A549 (cell line): Measurements from ENCODE around the gene P4HTM. TPM values are rescaled to one million over a fixed set of nuclear protein-coding genes. Genes with fewer than 3 reads are reported as not detected.

Source experiments
- ATAC-seq, 2 experiments: fragments of 200-7000 bp in 1 of 2; fragments of >200 bp in 1 of 2; cut with Nextera tagmentation in 1 of 2; cut with Tn5 transposase in 1 of 2; 3 replicates each; pipeline versions ENCODE4 v1.8.0 to v1.9.1; 2018 to 2020; ENCODE audit warnings: mild to moderate bottlenecking in 1 of 2, moderate library complexity in 1 of 2
- CTCF ChIA-PET: fragments of 300-600 bp; sonication (Branson Sonifier 250); formaldehyde crosslinking; extraction: SDS; loops from one replicate; lab custom pipeline; 2021; ENCODE audit warnings: antibody characterized with exemption, inconsistent platforms; lab: Yijun Ruan, JAX
- POLR2A ChIA-PET: fragments of 350-600 bp; formaldehyde crosslinking; extraction: SDS; loops from one replicate; lab custom pipeline; 2021; ENCODE audit warnings: antibody characterized with exemption, inconsistent platforms; lab: Yijun Ruan, JAX
- DNase-seq, 2 experiments: peaks; one replicate each; pipeline versions ENCODE4 v3.0.0 to v3.0.0-alpha.2; 2011 to 2016; ENCODE audit warnings: low read depth in 1 of 2, low spot score in 1 of 2
- FAIRE-seq: peaks from 2 replicates; lab custom pipeline; 2011; peaks lifted over from hg19 to GRCh38; lab: Jason Lieb, UNC
- H3K27ac ChIP-seq, 2 experiments: fragments of >200 bp; sonication (Bioruptor Twin); formaldehyde crosslinking; 3 replicates each; pipeline ENCODE4 v1.5.1; 2016 to 2017
- H3K4me1 ChIP-seq: fragments of >200 bp; sonication (Bioruptor Twin); formaldehyde crosslinking; 3 replicates; pipeline ENCODE4 v1.6.1; 2016
- H3K4me2 ChIP-seq: fragments of >200 bp; sonication (Bioruptor Twin); formaldehyde crosslinking; 3 replicates; pipeline ENCODE4 v1.6.1; 2016
- H3K4me3 ChIP-seq: fragments of >200 bp; sonication (Bioruptor Twin); formaldehyde crosslinking; 3 replicates; pipeline ENCODE4 v1.5.1; 2016
- H3K9me3 ChIP-seq: fragments of >200 bp; sonication (Bioruptor Twin); formaldehyde crosslinking; 3 replicates; pipeline ENCODE4 v1.6.1; 2016
- BHLHE40 ChIP-seq: IDR thresholded peaks from 2 replicates; pipeline ENCODE4 v1.6.1; 2012; ENCODE audit warnings: low read depth, low read length, inconsistent platforms
- CBX2 ChIP-seq: fragments of 200-600 bp; sonication (generic); IDR thresholded peaks from 2 replicates; pipeline ENCODE4 v1.6.1; 2016; ENCODE audit warnings: low read depth, mild to moderate bottlenecking, borderline replicate concordance
- CBX8 ChIP-seq: fragments of 200-600 bp; sonication (generic); IDR thresholded peaks from 2 replicates; pipeline ENCODE4 v1.6.1; 2016
- CEBPB ChIP-seq, 2 experiments: fragments of >200 bp in 1 of 2; sonication (Bioruptor Twin) in 1 of 2; formaldehyde crosslinking in 1 of 2; IDR thresholded peaks; 2 replicates each; pipeline ENCODE4 v1.6.1; 2012 to 2016
- CHD2 ChIP-seq: fragments of 150-350 bp; IDR thresholded peaks from 2 replicates; pipeline ENCODE4 v1.6.1; 2014; ENCODE audit warnings: low read length; ENCODE audit not compliant: partially characterized antibody
- EHF ChIP-seq: fragments of 250-450 bp; sonication (Bioruptor Pico); IDR thresholded peaks from 2 replicates; pipeline ENCODE4 v1.5.0; 2020; ENCODE audit warnings: mild to moderate bottlenecking
- ELK1 ChIP-seq: fragments of 150-350 bp; IDR thresholded peaks from 2 replicates; pipeline ENCODE4 v1.6.1; 2014; ENCODE audit warnings: low read depth, mild to moderate bottlenecking, low read length
- EP300 ChIP-seq, 2 experiments: fragments of >200 bp; sonication (Bioruptor Twin); formaldehyde crosslinking; IDR thresholded peaks; 2 replicates in 1 of 2; 3 replicates in 1 of 2; pipeline ENCODE4 v1.6.1; 2016 to 2017
- ESRRA ChIP-seq: fragments of 150-350 bp; IDR thresholded peaks from 2 replicates; pipeline ENCODE4 v1.6.1; 2014; ENCODE audit warnings: mild to moderate bottlenecking, low read length, borderline replicate concordance
- FOSL2 ChIP-seq, 2 experiments: fragments of 450-650 bp in 1 of 2; fragments of >200 bp in 1 of 2; sonication (Bioruptor Twin) in 1 of 2; formaldehyde crosslinking; IDR thresholded peaks; 2 replicates each; pipeline versions ENCODE4 v1.5.0 to v1.6.1; 2016 to 2020; ENCODE audit warnings: mild to moderate bottlenecking in 1 of 2, moderate library complexity in 1 of 2
- GATA3 ChIP-seq: IDR thresholded peaks from 2 replicates; pipeline ENCODE4 v1.6.1; 2012; ENCODE audit warnings: borderline replicate concordance
- HEYL ChIP-seq: fragments of 250-450 bp; sonication (Bioruptor Pico); IDR thresholded peaks from 2 replicates; pipeline ENCODE4 v1.8.0; 2021; ENCODE audit warnings: mild to moderate bottlenecking, moderate library complexity
- HMGXB4 ChIP-seq: fragments of 250-450 bp; sonication (Bioruptor Pico); IDR thresholded peaks from 2 replicates; pipeline ENCODE4 v1.5.0; 2021; ENCODE audit warnings: mild to moderate bottlenecking, moderate library complexity, borderline replicate concordance
- HOXA7 ChIP-seq: fragments of 250-450 bp; sonication (Bioruptor Pico); IDR thresholded peaks from 2 replicates; pipeline ENCODE4 v1.5.0; 2020; ENCODE audit warnings: mild to moderate bottlenecking, moderate library complexity
- JUNB ChIP-seq: fragments of >200 bp; sonication (Bioruptor Twin); formaldehyde crosslinking; IDR thresholded peaks from 2 replicates; pipeline ENCODE4 v1.6.1; 2016
- KDM1A ChIP-seq: fragments of 200-600 bp; sonication (generic); IDR thresholded peaks from 2 replicates; pipeline ENCODE4 v1.6.1; 2016; ENCODE audit warnings: low read depth, mild to moderate bottlenecking
- MAFK ChIP-seq: fragments of 450-650 bp; IDR thresholded peaks from 2 replicates; pipeline ENCODE4 v1.6.1; 2014; ENCODE audit not compliant: partially characterized antibody
- MAZ ChIP-seq: fragments of 150-350 bp; IDR thresholded peaks from 2 replicates; pipeline ENCODE4 v1.6.1; 2014; ENCODE audit warnings: antibody characterized with exemption, low read depth, low read length, borderline replicate concordance
- MYC ChIP-seq: IDR thresholded peaks from 2 replicates; pipeline ENCODE4 v1.6.1; 2012; ENCODE audit warnings: mild to moderate bottlenecking, inconsistent platforms, low read length, improper control_type of control experiment, borderline replicate concordance
- NFE2L2 ChIP-seq: fragments of 150-350 bp; conservative IDR thresholded peaks from 2 replicates; pipeline ENCODE4 v1.6.1; 2014; ENCODE audit warnings: low read length
- NPAS2 ChIP-seq: fragments of 250-450 bp; sonication (Bioruptor Pico); IDR thresholded peaks from 2 replicates; pipeline ENCODE4 v1.8.0; 2022; ENCODE audit warnings: mild to moderate bottlenecking, moderate library complexity, borderline replicate concordance
- PHF8 ChIP-seq: fragments of 200-600 bp; sonication (generic); IDR thresholded peaks from 2 replicates; pipeline ENCODE4 v1.6.1; 2016; ENCODE audit warnings: low read depth, mild to moderate bottlenecking, antibody characterized with exemption, moderate library complexity, borderline replicate concordance
- POLR2A ChIP-seq: IDR thresholded peaks from 2 replicates; pipeline ENCODE4 v1.6.1; 2012; ENCODE audit warnings: mild to moderate bottlenecking, low read length
- RARB ChIP-seq: fragments of 250-450 bp; sonication (Bioruptor Pico); IDR thresholded peaks from 2 replicates; pipeline ENCODE4 v1.8.0; 2021; ENCODE audit warnings: mild to moderate bottlenecking, moderate library complexity
- RCOR1 ChIP-seq: fragments of 150-350 bp; IDR thresholded peaks from 2 replicates; pipeline ENCODE4 v1.6.1; 2014; ENCODE audit warnings: antibody characterized with exemption, low read length, low read depth
- RFX5 ChIP-seq: fragments of 450-650 bp; IDR thresholded peaks from 2 replicates; pipeline ENCODE4 v1.7.1; 2014; ENCODE audit warnings: antibody characterized with exemption, mild to moderate bottlenecking, moderate library complexity
- SMC3 ChIP-seq: fragments of >200 bp; sonication (Bioruptor Twin); formaldehyde crosslinking; IDR thresholded peaks from 3 replicates; pipeline ENCODE4 v1.6.1; 2018; ENCODE audit warnings: inconsistent platforms
- TFCP2L1 ChIP-seq: fragments of 250-450 bp; sonication (Bioruptor Pico); IDR thresholded peaks from 2 replicates; pipeline ENCODE4 v1.5.0; 2021; ENCODE audit warnings: mild to moderate bottlenecking
- TP53 ChIP-seq: fragments of 250-450 bp; sonication (Bioruptor Pico); IDR thresholded peaks from 2 replicates; pipeline ENCODE4 v1.5.0; 2021; ENCODE audit warnings: mild to moderate bottlenecking, moderate library complexity
- USF2 ChIP-seq: fragments of 450-650 bp; IDR thresholded peaks from 2 replicates; pipeline ENCODE4 v1.6.1; 2014; ENCODE audit warnings: antibody characterized with exemption
- ZFP36 ChIP-seq: fragments of 450-650 bp; IDR thresholded peaks from 2 replicates; pipeline ENCODE4 v1.6.1; 2014; ENCODE audit warnings: borderline replicate concordance; ENCODE audit not compliant: partially characterized antibody
- ZNF302 ChIP-seq: fragments of 250-450 bp; sonication (Bioruptor Pico); IDR thresholded peaks from 2 replicates; pipeline ENCODE4 v1.9.0; 2021; ENCODE audit warnings: inconsistent platforms, mild to moderate bottlenecking, moderate library complexity
- WGBS: methylation state at CpG from one replicate; pipeline ENCODE4 v1.1.6; 2017; ENCODE audit errors: missing lambda C conversion rate; 5-methylcytosine and 5-hydroxymethylcytosine counted together
- polyA plus RNA-seq, 4 experiments: library from polyadenylated mRNA; depleted of rRNA in 3 of 4; stranded (reverse); fragments of >200 nt; fragmentation: RNase III in 1 of 4; extraction: RNeasy Plus Mini Kit Qiagen cat#74134 plus additional on column Dnase treatment in 1 of 4; gene quantifications; 2 replicates in 3 of 4; 3 replicates in 1 of 4; pipeline ENCODE4 v1.2.3, GENCODE V29; 2011 to 2017
- TF ChIP-seq, protein P1 (sequence below): IDR thresholded peaks from 2 replicates; pipeline ENCODE4 v1.6.1; 2012; ENCODE audit warnings: low read depth, borderline replicate concordance

The P4HTM gene
- polyA plus RNA-seq, 2 of the 4 experiments (the other 2 are of a cell fraction), result 14.4 to 16.4 TPM

- no peak for DNase-seq
- Histone ChIP-seq H3K4me2 (no peak overlapping the region), H3K27ac (no peak overlapping the region), H3K9me3 (no peaks in the 10 kb centered on the region), H3K4me1 (no peaks in the 10 kb centered on the region), H3K4me3 (no peak overlapping the region)
- no peak for ATAC-seq
- no peak for FAIRE-seq
- 90% methylated on average over 2 of the region's 2 CpGs for WGBS
- POLR2A ChIA-PET, result no interaction called here
- TF ChIP-seq POLR2A, result no peak
- no peak for TF ChIP-seq KDM1A
- TF ChIP-seq CHD2, result no peak
- no peak for TF ChIP-seq JUNB
- no peak for TF ChIP-seq RFX5
- no peak for TF ChIP-seq MYC
- TF ChIP-seq ZNF302 (CRISPR knock-in tag), result no peak
- TF ChIP-seq MAZ, result no peak
- no peak for TF ChIP-seq ESRRA
- TF ChIP-seq EHF, result no peak
- TF ChIP-seq, protein P1, sequence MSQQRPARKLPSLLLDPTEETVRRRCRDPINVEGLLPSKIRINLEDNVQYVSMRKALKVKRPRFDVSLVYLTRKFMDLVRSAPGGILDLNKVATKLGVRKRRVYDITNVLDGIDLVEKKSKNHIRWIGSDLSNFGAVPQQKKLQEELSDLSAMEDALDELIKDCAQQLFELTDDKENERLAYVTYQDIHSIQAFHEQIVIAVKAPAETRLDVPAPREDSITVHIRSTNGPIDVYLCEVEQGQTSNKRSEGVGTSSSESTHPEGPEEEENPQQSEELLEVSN, result no peak
- TF ChIP-seq SMC3, result no peak
- TF ChIP-seq, all 56 proteins: peak for 0
- CTCF ChIA-PET, result interaction anchor here (0.6 to 5.6 kb wide), 3 partner anchors 12 to 60 kb away, joined by 3 to 29 read pairs (median 5); partner anchors contain the start of genes NDUFAF3 and QRICH1
Measured at GRCh38 chr3:49034650-49035049, 44.6 kb downstream of the P4HTM start.

DNA sequence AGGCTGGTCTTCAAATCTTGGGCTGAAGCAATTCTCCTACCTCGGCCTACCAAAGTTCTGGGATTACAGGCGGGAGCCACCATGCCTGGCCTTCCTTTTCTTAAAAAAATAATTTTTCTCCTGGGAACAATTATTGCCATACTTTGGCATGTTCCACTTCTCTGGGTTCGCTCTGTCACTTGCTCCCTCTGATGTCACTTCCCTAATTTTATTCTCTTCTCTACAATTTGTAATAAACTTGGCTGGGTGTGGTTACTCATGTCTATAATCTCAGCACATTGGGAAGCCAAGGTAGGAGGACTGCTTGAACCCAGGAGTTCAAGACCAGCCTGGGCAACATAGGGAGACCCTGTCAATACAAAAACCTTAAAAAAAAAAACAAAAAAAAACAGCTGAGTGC, 45.2 kb downstream of the P4HTM start:
- Histone ChIP-seq H3K27ac (no peak overlapping the region), H3K9me3 (no peaks in the 10 kb centered on the region), H3K4me1 (no peaks in the 10 kb centered on the region), H3K4me3 (no peak overlapping the region), H3K4me2 (no peak overlapping the region)
- DNase-seq, result no peak
- no peak for FAIRE-seq
- ChIA-PET CTCF (interaction anchor here (1.6 to 5.6 kb wide), 2 partner anchors 13 to 59 kb away, joined by 5 to 29 read pairs; partner anchors contain the start of genes NDUFAF3 and QRICH1), POLR2A (no interaction called here)
- no peak for ATAC-seq
- TF ChIP-seq ZNF302 (CRISPR knock-in tag) (no peak), RCOR1 (no peak), NPAS2 (no peak), JUNB (no peak), TFCP2L1 (CRISPR knock-in tag) (no peak), CEBPB (IDR thresholded peaks at IDR 0.05) (no peak), EP300 (IDR thresholded peaks at IDR 0.05) (no peak), HEYL (CRISPR knock-in tag) (no peak), HOXA7 (CRISPR knock-in tag) (no peak), FOSL2 (IDR thresholded peaks at IDR 0.05) (no peak), FOSL2 (CRISPR knock-in tag; IDR thresholded peaks at IDR 0.05) (no peak)
- TF ChIP-seq, protein P1, result no peak
- WGBS, result 97% methylated on average over 3 of the region's 3 CpGs

DNA sequence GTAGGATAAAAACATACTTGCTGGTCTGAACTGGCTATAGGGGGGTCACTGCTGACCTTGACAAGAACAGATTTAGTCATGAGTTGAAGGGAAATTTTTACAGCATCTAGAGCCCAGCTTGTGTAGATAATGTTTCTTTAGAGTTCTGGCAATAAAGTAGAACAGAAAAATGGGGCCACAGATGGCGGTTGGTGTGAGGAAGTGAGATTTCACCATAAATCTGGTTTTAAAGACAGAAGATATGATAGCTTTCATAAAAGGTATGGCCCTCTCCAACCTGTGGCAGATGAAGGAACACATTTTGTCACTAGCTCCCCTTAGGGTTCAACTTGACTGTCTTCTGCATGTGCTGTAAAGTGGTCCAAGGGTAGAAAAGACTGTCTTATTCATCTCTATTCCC, 63.5 kb downstream of the P4HTM start:
- ATAC-seq (no peak), DNase-seq (no peak), FAIRE-seq (no peak)
- Histone ChIP-seq H3K27ac (no peak overlapping the region), H3K4me1 (no peaks in the 10 kb centered on the region), H3K4me3 (no peak overlapping the region), H3K4me2 (no peak overlapping the region), H3K9me3 (no peaks in the 10 kb centered on the region)
- CTCF ChIA-PET, result no interaction called here
- 96% methylated on average over 1 of the region's 1 CpG for WGBS
- POLR2A ChIA-PET, result no interaction called here
- TF ChIP-seq ZFP36, result no peak
- no peak for TF ChIP-seq HMGXB4 (CRISPR knock-in tag)
- no peak for TF ChIP-seq USF2
- no peak for TF ChIP-seq ELK1
- no peak for TF ChIP-seq JUNB
- no peak for TF ChIP-seq MAFK
- no peak for TF ChIP-seq NPAS2
- no peak for TF ChIP-seq NFE2L2
- no peak for TF ChIP-seq RARB
- TF ChIP-seq TP53 (CRISPR knock-in tag), result no peak
- TF ChIP-seq ZNF302 (CRISPR knock-in tag), result no peak
- TF ChIP-seq GATA3, result no peak
- TF ChIP-seq BHLHE40, result no peak
- TF ChIP-seq CBX8, result no peak
- no peak for TF ChIP-seq CBX2
- no peak for TF ChIP-seq RFX5
- no peak for TF ChIP-seq PHF8
